HUDEP-2 (cell line): ENCODE results near the gene ERMARD.

Experiments
- DNase-seq, 76 experiments: peaks; one replicate each; lab custom pipeline; 2025; ENCODE audit not compliant: unreplicated experiment in 76 of 76; lab: John Stamatoyannopoulos, UW

The ERMARD gene

DNA sequence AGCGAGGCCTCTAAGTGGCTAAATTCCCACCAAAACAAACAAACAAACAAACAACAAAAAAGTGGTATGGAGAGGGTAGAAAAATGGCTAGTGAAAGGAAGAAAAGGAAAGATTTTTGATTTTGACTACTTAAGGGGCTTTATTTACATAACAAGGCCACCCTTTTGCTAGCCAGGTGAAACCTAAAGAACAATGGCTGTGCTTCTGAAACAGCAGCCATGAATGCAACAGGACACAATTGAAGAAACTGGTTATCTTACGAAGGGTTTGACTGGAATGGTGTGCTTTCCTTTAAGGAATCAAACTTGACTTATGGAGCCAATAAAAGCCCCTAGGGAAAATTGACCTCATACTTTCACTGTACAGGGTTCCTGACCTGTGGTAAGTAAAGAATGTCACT lies 68.9 kb downstream of the ERMARD start:
- DNase-seq, result no peak

DNA sequence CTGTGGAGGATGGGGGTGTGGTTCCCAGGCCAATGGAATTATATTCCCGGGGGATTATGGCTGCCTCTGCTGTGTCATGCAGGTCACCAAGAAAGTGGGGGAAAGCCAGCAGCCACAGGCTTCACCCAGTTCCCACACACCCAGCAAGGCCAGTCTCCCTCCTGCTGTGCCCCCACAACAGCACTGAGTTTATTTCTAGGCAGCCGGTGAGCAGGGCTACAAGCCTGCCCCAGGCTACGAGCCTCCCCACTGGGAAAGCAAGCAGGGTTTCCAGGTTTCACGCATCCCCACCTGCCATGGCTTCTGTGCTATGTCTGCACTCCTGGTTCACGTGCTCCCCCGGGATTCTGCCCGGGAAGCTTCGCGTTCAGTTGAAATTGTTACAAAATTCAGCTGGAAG lies 72.6 kb downstream of the ERMARD start:
- DNase-seq, result no peak

DNA sequence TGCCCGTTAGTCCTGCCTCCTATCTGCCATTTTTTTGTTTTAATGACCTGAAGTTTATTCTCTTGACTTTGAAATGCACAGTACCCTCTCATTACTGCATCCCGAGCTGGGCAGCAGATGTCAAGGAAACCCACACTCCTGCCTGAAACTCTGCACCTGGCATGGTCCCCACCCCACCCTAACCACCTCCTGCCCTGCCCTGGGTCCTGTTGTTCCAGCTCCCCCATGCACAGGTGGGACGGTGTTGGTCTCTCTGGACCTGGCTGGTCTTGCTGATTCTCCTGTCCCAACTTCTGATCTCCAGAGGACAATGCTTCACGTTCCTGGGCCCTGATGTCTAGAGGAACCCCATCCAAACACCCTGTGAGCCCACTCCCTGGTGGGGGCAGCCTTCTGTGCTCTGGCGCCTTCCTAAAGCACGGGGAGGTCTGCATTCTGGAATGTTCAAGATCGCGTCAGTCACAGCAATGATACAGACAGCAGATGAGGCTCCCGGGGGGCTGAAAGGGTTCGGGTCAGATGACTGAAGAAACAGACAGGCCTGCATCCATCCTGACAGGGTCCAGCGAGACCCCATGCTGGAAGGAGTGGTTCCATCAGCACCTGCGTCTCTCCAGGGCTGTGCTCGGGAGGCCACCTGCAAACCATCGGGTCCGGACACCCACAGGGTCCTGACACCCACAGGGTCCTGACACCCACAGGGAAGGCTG lies 73.6 kb downstream of the ERMARD start:
- no peak for DNase-seq

DNA sequence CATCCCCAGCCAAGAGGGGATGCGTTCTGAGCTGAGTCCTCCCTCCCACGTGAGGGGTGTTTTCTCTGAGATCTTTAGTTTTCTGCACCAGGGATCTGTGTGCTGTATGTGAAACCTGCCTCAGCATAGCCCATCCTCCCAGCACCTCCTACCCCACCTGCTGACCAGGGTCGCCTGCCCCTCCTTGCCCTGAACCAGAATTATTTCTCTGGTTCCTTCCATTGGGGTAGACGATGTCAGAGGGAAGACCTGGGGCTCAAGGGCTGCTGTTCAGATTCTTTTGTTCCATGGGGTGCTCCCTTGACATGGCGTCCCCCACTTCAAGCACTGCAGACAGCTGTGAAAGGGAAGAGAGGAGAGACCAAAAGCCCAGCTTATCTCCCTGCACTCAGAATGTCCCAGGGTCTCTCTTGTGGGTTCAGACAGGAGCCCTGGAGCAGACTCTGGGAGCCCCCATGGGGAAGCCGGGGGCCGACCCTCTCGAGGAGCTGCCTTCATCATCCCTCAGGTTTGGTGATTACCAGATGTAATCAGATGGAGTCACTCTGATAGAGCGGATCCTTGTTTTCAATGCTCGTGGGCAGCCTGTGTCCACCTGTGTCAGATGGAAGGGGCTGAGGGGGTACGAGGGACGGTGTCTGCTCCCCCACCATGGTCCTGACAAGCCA lies 74.3 kb downstream of the ERMARD start:
- no peak for DNase-seq

DNA sequence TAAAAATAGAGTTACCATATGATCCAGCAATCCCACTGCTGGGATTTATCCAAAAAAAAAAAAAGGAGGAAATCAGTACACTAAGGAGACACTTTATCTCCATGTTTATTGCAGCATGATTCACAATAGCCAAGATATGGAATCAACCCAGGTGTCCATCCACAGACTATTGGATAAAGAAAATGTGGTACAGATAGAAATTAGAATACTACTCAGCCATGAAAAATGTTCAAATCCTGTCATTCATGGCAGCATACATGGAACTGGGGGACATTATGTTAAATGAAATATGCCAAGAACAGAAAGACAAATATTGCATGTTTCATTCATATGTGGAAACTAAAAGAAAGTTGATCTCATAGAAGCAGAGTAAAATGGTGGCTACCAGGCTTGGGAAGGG lies 75.3 kb downstream of the ERMARD start:
- DNase-seq, result no peak

DNA sequence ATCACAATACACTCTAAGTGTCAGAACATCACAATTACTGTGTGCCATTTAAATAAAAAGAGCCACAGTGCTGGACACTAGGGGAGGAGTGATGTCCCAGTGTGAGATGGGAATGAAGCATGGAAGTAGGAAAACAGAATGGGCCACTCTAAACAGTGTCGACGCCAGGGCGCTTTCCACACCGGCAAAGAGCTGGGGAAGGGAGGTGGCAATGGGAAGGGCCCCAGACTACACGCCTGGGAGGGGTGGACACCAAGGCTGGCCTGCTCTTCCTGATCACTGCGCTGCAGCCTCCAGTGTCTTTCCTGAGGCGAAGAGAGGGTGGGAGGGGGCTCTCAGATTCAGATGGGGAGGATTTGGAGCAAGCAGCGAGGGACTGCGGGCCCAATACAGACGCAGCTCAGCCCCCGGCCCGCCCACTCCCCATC lies 75.9 kb downstream of the ERMARD start:
- DNase-seq, result no peak

DNA sequence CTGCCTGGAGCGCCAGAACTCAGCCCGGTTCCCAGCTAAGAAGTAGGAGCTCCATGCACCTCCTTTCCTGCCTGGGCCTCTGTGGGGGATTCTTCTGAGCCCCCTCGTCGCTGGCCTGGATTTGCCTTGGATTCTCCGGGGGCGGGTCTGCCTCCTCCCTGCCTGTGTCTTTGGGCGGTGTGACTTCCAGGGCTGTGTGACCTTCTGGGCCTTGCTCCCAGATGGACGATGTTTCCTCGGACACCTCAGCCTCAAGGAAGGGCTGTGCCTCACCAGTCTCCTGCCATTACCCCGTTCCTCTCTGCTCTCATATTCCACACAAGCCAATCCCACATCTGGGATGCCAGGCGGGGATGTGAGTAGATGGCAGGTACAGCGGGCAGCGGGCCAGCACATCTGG lies 76.8 kb downstream of the ERMARD start:
- DNase-seq, result no peak

DNA sequence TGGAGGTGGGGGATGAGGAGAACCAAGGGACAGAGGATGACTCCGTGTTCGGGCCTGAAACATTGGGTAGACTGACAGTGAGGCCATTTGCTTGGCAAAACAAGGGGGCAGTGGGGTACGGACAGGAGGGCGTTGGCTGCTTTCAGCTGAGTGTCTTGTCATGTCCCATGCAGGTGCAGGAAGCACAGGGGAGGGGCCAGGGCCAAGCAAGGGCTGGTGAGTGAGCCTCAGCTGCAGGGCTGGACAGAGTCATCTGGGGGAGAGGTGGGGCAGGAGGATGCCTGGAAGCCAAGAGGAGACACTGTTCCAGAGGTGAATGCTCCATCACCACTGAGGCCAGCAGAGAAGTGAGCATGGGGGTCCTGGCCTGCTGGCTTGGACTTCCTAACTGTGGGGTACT lies 78.4 kb downstream of the ERMARD start:
- no peak for DNase-seq

DNA sequence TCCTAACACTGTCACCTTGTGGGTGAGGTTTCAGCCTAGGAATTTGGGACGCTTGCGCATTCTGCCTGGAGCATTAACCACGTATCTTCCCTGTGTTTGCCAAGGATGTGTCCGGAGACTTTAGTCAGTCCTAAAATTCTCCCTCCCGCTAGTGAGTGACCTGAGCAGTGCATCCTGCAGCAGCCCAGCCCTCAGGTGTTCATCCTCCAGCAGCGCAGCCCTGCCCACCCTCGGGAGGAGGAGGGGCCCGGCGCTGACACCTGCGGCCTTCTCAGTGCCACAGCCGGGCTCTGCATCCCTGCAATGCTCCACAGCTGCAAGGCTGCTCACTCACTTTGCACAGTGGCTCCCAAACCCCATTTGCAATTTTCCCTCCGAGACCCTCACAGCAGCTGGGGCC lies 79.5 kb downstream of the ERMARD start:
- no peak for DNase-seq
